HG03521 (cell line): Measurements from ENCODE around the gene KLHL3.

Experiments
- ATAC-seq: cut with Tn5 transposase; IDR thresholded peaks from one replicate; pipeline ENCODE4 v1.9.1; 2021; ENCODE audit warnings: mild to moderate bottlenecking, moderate library complexity; ENCODE audit not compliant: unreplicated experiment

Gene KLHL3

GRCh38 chr5:137747848-137748247 is 12.0 kb upstream of the KLHL3 start:
- no peak for ATAC-seq

DNA sequence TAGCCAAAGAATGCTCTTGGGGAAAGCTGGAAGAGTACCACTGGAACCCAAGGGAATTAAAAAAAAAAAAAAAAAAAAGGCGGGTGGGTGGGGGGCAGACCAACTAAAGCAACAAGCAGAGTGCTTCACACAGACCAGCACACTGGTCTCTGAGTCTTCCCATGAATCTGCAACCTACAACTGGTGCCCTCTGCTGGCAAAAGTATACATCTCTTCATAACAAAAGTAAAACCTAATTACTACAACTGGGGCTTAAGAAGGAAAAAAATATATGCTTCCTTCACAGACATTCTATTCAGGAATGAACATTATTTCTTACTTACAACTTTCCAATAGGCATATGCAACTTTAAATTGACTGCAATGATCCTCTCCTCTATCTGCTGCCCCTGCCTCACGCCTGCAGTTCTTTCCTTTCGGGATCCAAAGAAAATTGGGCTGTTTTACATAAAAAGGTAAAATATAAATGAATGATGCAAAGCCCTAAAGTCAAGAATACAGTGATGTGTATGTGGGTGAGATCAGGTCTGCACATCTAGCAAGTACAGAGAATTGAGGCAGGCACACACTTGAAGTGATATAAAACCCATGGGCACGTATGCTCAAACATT is 7.2 kb upstream of the KLHL3 start:
- ATAC-seq, result peak; percentile 56

- ATAC-seq, result no peak
Measured at GRCh38 chr5:137741718-137742117, 5.8 kb upstream of the KLHL3 start.

- no peak for ATAC-seq
Measured at GRCh38 chr5:137739737-137740136, 3.8 kb upstream of the KLHL3 start.

GRCh38 chr5:137738947-137739346 is 3.1 kb upstream of the KLHL3 start:
- no peak for ATAC-seq

DNA sequence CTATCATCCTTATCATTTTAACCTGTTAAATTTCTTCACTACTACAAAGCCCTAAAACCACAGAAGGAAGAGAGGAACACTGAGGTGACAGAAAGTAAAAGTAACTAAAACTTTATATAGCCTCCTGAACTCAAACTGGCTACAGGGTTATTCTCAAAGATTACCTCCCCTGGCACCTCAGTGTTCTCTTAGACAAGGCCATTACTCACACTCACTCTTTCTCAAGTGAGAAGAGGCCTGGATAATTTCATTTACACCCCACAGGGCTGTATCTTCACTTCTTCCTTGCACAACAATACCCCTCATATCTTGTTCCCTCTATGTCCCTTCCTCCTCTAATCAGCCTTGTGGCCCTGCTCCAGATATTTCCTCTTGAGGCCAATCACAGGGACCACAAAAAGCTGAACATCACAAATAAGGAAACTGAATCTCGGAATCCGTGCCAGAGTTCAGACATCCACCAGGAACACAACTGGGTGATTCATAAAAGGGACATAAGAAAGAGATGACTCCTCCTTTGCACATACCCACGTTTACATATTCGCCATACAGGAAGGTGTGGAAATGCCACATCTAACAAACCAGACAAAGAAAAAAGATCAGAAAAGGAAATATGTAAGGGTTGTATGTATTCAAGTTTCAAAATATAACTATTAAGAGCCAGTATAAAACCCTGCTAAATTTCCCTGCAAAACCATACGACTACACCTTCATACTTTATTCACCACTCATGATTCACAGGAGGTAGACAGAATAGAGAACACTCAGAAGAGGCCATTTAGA is 1.7 kb upstream of the KLHL3 start:
- no peak for ATAC-seq

DNA sequence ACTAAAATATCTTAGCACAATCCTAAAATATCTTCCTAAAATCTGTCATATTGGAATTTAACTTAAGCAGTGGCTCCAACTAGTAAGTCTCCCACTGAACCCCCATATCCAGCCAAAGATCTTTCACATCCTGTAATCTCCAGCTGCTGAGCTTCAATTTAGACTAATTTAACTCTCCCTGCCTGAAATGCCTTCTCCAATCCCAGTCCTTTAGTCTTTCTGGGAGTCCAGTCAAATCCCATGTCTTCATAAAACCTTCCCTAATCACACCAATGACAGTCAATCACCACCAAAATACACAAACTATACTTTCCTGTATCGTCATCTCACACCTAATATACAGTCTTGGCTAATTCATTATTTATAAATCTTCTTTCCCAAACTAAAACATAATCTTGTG is 607 bp upstream of the KLHL3 start:
- no peak for ATAC-seq

- peak; percentile 19 for ATAC-seq
Measured at GRCh38 chr5:137734962-137735554, 831 bp downstream of the KLHL3 start.

- ATAC-seq, result no peak
Measured at GRCh38 chr5:137734331-137734730, 1.6 kb downstream of the KLHL3 start.

GRCh38 chr5:137733922-137734321 is 2.0 kb downstream of the KLHL3 start:
- ATAC-seq, result no peak

DNA sequence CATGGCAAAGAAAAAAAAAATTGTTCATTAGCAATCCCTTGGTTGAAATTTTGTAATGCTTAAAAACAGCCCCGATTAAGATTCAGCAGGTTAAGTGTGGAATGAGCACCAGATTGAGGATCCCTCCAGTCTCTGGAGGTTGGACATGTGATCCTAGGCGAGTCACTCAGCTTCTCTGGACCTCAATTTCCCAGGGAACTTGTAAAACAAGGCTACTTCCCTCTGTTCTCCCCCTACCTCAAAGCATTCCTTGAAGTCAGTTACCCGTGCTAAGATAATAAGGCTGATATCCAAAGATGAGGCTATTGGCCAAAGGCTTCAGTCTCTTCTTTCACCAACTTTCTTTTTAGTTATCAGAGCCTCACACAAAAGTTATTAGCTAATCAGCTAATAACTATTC is 2.9 kb downstream of the KLHL3 start:
- no peak for ATAC-seq

DNA sequence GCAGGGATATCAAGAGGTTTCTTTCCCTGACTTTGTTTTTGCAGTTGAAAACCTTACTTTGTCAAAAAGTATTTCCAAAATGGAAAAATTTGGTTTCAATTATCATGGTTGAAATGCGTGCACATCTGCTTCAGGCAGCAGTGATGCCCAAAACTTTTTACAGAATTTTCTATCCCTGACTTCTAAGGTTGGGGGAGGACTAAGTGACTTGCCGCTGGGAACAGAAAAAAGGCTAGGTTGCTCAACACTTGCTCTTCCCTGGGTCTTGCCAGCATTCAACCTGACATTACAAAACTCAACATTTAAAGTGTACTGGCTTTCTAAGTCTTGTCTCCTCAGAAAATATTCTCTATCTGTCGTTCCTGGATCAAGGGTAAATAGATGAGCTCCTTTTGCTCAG is 4.7 kb downstream of the KLHL3 start:
- ATAC-seq, result no peak

GRCh38 chr5:137730336-137730735 is 5.6 kb downstream of the KLHL3 start:
- no peak for ATAC-seq

- ATAC-seq, result no peak
Measured at GRCh38 chr5:137728048-137728447, 7.8 kb downstream of the KLHL3 start.

DNA sequence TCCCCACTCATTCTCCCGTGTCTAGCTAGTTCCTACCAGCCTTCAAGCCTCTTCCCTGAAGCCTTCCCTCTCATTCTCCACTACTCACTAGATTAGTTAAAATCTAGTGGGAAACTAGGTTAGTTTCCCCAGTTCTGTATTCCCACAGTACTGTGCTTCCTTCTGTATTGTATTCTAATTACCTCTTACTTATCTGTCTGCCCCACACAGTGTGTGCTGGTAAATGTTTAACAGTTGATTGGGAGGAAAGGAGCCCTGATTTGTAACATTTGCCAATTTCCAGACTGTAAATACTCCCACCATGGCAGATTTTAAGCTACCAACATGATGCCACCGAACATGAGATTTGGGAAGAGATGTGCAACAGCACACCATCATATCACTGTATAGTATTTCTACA is 8.3 kb downstream of the KLHL3 start:
- no peak for ATAC-seq

DNA sequence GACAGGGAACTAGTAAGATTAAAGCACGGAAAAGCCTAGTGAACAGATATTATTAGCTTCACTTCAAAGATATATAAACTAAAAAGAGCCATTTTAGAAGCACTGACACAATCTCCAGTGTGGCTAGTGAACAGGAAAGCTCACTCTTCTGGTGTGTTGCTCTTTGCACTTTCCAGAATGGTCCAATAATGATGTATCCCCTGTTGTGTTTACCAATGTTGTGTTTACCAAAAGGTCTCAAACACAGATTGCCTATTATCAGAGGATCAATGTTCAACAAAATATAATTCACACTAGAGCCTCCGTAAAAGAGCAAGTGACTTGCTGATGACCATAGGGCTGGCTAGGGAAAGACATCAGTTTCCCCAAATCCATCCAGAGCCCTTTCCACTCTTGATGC is 11.6 kb downstream of the KLHL3 start:
- ATAC-seq, result no peak

- no peak for ATAC-seq
Measured at GRCh38 chr5:137718611-137719010, 17.3 kb downstream of the KLHL3 start.

DNA sequence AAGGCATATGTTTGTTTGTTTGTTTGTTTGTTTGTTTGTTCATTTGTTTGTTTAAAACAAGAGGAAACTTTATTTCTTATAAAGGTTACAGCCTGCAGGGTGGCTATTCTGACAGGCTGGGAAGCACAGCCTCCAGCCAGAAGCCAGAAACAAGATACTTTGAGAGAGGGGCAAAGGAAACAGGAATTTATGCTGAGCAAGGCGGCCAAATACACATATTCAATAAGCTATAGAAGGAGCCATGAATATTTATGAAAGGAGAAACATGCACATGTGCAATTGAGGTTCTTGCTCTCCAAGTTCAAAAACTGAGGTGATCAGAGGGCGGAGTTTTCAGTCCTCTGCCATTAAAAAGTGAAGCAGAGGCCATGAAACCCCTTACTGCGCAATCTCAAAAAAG is 19.6 kb downstream of the KLHL3 start:
- ATAC-seq, result no peak

- no peak for ATAC-seq
Measured at GRCh38 chr5:137715456-137715855, 20.4 kb downstream of the KLHL3 start.

DNA sequence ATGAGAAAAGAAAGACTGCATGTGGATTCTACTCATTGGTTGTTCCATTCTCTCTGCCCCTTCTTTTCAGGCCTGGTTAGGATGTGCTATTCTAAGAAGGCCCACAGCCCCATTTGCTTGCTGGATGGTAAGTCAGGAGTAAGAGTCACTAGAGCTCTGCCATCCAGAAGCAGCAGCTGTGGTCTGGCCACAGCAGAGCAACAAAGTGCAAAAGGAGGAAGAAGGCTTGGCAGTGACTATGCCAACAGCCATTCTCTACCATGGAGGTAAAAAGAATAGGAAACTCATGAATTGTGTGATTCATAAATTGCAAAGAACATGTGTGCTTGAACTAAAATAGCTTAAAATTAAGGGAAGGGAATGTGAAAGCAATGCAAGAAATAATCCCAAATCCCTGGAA is 20.9 kb downstream of the KLHL3 start:
- ATAC-seq, result no peak

DNA sequence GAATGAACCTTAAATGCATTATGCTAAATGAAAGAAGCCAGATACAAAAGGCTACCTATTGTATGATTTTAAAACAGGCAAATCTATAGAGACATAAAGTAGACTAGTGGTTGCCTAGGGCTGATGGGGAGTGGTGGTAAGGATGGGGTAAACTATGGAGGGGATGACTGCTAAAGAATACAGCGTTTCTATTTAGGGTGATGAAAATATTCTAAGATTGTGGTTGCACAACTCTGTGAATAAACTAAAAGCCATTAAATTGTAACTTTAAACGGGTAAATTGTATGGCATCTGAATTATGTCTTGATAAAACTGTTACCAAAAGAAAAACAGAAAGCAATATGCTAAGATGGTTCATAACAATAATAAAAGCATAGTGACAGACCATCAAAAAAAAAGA is 21.4 kb downstream of the KLHL3 start:
- ATAC-seq, result no peak

DNA sequence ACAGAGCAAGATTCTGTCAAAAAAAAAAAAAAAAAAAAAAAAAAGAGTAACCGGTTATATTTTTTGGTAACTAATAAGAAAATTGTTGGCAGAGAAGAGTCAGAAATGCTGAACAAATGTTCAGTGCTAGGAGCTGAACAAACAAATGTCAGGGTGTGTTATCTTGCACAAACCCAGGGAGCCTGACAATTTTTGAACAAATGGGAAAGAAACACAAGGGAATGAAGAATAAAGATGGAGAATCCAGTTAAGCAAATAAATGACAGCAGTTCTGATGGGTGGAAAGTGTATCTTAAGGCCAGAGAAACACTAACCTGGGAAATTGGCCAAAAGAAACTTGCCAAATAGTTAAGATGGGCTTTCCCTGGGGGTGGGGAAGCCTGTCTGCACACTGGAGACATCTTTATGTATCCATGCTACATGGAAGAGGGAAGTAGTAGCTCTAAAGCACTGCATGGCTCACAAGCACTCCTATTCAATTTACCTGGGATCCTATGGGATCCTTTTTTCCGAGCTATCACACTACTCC is 23.7 kb downstream of the KLHL3 start:
- ATAC-seq, result no peak
